HEK293 (cell line): ENCODE data around the gene FAM83C.

Experiments used
- CTCF ChIA-PET: fragments of 350-600 bp; formaldehyde crosslinking; extraction: SDS; loops from one replicate; lab custom pipeline; 2021; ENCODE audit warnings: antibody characterized with exemption; lab: Yijun Ruan, JAX
- POLR2A ChIA-PET: fragments of 300-600 bp; formaldehyde crosslinking; extraction: SDS; loops from one replicate; lab custom pipeline; 2020; ENCODE audit warnings: antibody characterized with exemption, inconsistent platforms; lab: Yijun Ruan, JAX
- H3K27ac ChIP-seq: fragments of 200-500 bp; sonication (Bioruptor generic); 2 replicates; pipeline ENCODE4 v1.5.1; 2014; ENCODE audit warnings: low read depth, low read length, control low read depth, inconsistent platforms; ENCODE audit errors: extremely low read depth
- H3K36me3 ChIP-seq, 2 experiments: fragments of 200-500 bp in 1 of 2; sonication (Bioruptor generic) in 1 of 2; 1 replicate in 1 of 2; 2 replicates in 1 of 2; pipeline ENCODE4 v1.5.1; 2014 to 2017; ENCODE audit warnings: inconsistent platforms in 2 of 2, low read length in 2 of 2; ENCODE audit not compliant: control insufficient read depth in 2 of 2, insufficient read depth in 1 of 2
- H3K4me1 ChIP-seq: fragments of 200-500 bp; sonication (Bioruptor generic); 2 replicates; pipeline ENCODE4 v1.5.1; 2014; ENCODE audit warnings: mild to moderate bottlenecking, low read length, inconsistent platforms; ENCODE audit not compliant: control insufficient read depth, insufficient read depth
- H3K4me3 ChIP-seq: 2 replicates; pipeline ENCODE4 v1.5.1; 2011; ENCODE audit warnings: low read depth, mild to moderate bottlenecking, control low read depth, low read length, moderate library complexity
- H3K9me3 ChIP-seq: fragments of 200-500 bp; sonication (Bioruptor generic); 2 replicates; pipeline ENCODE4 v1.5.1; 2014; ENCODE audit warnings: low read depth, low read length, inconsistent platforms; ENCODE audit not compliant: control insufficient read depth, insufficient read depth
- ELK4 ChIP-seq: IDR thresholded peaks from 2 replicates; pipeline ENCODE4 v1.6.1; 2011; ENCODE audit warnings: mild to moderate bottlenecking, low read depth, low read length, borderline replicate concordance
- GLIS1 ChIP-seq: fragments of 450-650 bp; formaldehyde crosslinking; IDR thresholded peaks from 2 replicates; pipeline ENCODE4 v1.5.1; 2016; ENCODE audit warnings: missing biosample characterization, missing genetic modification characterization
- KLF16 ChIP-seq: fragments of 450-650 bp; formaldehyde crosslinking; IDR thresholded peaks from 2 replicates; pipeline ENCODE4 v1.5.1; 2017; ENCODE audit warnings: missing biosample characterization, missing genetic modification characterization
- OVOL3 ChIP-seq: fragments of 450-650 bp; formaldehyde crosslinking; IDR thresholded peaks from 2 replicates; pipeline ENCODE4 v1.5.1; 2016; ENCODE audit warnings: missing biosample characterization, missing genetic modification characterization
- PRDM1 ChIP-seq: fragments of 450-650 bp; formaldehyde crosslinking; IDR thresholded peaks from 2 replicates; pipeline ENCODE4; 2016; ENCODE audit warnings: missing biosample characterization, missing genetic modification characterization
- SP2 ChIP-seq: fragments of 450-650 bp; formaldehyde crosslinking; IDR thresholded peaks from 2 replicates; pipeline ENCODE4 v1.5.1; 2016; ENCODE audit warnings: missing biosample characterization, missing genetic modification characterization
- ZBTB1 ChIP-seq: fragments of 450-650 bp; formaldehyde crosslinking; IDR thresholded peaks from 2 replicates; pipeline ENCODE4 v1.5.1; 2016; ENCODE audit warnings: missing biosample characterization, missing genetic modification characterization
- ZNF112 ChIP-seq: fragments of 450-650 bp; formaldehyde crosslinking; IDR thresholded peaks from 2 replicates; pipeline ENCODE4 v1.5.0; 2017; ENCODE audit warnings: missing biosample characterization, missing genetic modification characterization
- ZNF140 ChIP-seq: fragments of 450-650 bp; formaldehyde crosslinking; IDR thresholded peaks from 2 replicates; pipeline ENCODE4 v1.5.1; 2016; ENCODE audit warnings: missing biosample characterization, missing genetic modification characterization
- ZNF157 ChIP-seq: fragments of 450-650 bp; formaldehyde crosslinking; IDR thresholded peaks from 2 replicates; pipeline ENCODE4 v1.5.1; 2016; ENCODE audit warnings: missing biosample characterization, missing genetic modification characterization
- ZNF16 ChIP-seq: fragments of 450-650 bp; formaldehyde crosslinking; IDR thresholded peaks from 2 replicates; pipeline ENCODE4 v1.5.1; 2016; ENCODE audit warnings: low read depth, missing biosample characterization, missing genetic modification characterization
- ZNF169 ChIP-seq: fragments of 450-650 bp; formaldehyde crosslinking; IDR thresholded peaks from 2 replicates; pipeline ENCODE4 v1.5.1; 2016; ENCODE audit warnings: missing biosample characterization, missing genetic modification characterization
- ZNF202 ChIP-seq: fragments of 450-650 bp; formaldehyde crosslinking; IDR thresholded peaks from 2 replicates; pipeline ENCODE4 v1.5.1; 2016; ENCODE audit warnings: missing biosample characterization, missing genetic modification characterization, borderline replicate concordance
- ZNF366 ChIP-seq: fragments of 450-650 bp; formaldehyde crosslinking; conservative IDR thresholded peaks from 2 replicates; pipeline ENCODE4 v1.5.1; 2016; ENCODE audit warnings: missing biosample characterization, missing genetic modification characterization
- ZNF561 ChIP-seq: fragments of 450-650 bp; IDR thresholded peaks from 2 replicates; pipeline ENCODE4 v1.5.1; 2018; ENCODE audit warnings: missing biosample characterization, missing genetic modification characterization, borderline replicate concordance
- ZNF580 ChIP-seq: fragments of 450-650 bp; formaldehyde crosslinking; IDR thresholded peaks from 2 replicates; pipeline ENCODE4 v1.5.1; 2016; ENCODE audit warnings: missing biosample characterization, missing genetic modification characterization
- ZNF585B ChIP-seq: fragments of 450-650 bp; formaldehyde crosslinking; IDR thresholded peaks from 2 replicates; pipeline ENCODE4 v1.5.1; 2016; ENCODE audit warnings: missing biosample characterization, missing genetic modification characterization
- ZNF645 ChIP-seq: fragments of 450-650 bp; formaldehyde crosslinking; IDR thresholded peaks from 2 replicates; pipeline ENCODE4; 2016; ENCODE audit warnings: missing biosample characterization, missing genetic modification characterization
- ZNF658 ChIP-seq: fragments of 450-650 bp; formaldehyde crosslinking; IDR thresholded peaks from 2 replicates; pipeline ENCODE4; 2016; ENCODE audit warnings: missing biosample characterization, missing genetic modification characterization
- ZNF677 ChIP-seq: fragments of 450-650 bp; IDR thresholded peaks from 2 replicates; pipeline ENCODE4 v1.5.0; 2018; ENCODE audit warnings: missing biosample characterization, mild to moderate bottlenecking, missing genetic modification characterization, moderate library complexity
- ZNF701 ChIP-seq: fragments of 450-650 bp; formaldehyde crosslinking; IDR thresholded peaks from 2 replicates; pipeline ENCODE4 v1.5.1; 2016; ENCODE audit warnings: missing biosample characterization, missing genetic modification characterization
- TF ChIP-seq, protein P1 (sequence below): fragments of 450-650 bp; formaldehyde crosslinking; IDR thresholded peaks from 2 replicates; pipeline ENCODE4 v1.5.1; 2016; ENCODE audit warnings: missing biosample characterization, missing genetic modification characterization, borderline replicate concordance
- TF ChIP-seq, protein P2 (sequence below): fragments of 450-650 bp; formaldehyde crosslinking; IDR thresholded peaks from 2 replicates; pipeline ENCODE4 v1.5.0; 2017; ENCODE audit warnings: missing biosample characterization, missing genetic modification characterization, borderline replicate concordance

The FAM83C gene

GRCh38 chr20:35328689-35329088, 36.5 kb upstream of the FAM83C start (continued):
- TF ChIP-seq ELK4, result no peak
- TF ChIP-seq, all 188 proteins: peak for 0

DNA sequence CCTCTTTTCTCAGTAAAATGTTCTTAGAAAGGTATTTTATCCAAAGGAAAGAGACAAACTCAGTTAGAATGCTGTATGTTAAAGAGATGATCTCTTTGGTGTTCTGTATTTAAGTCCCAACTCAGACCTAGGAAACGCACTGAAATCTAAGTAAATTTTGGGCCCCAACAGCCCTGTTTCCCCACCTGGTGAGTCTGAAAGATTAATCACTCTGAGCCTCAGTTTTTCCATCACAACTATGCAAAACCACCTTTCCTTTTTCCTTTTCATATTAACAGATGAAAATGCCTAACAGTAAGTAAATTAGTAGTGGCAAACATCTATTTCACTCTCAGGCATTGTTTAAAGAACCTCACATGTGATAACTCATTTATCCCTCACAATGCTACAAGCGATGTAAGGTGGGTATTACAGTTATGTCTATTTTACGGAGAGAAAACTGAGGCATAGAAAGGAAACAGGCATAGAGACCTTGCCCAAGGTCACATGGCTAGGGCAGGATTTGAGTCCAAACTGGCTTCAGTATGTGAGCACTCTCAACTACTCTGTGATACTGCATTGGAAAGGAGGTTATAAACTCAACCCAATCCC, 36.0 kb upstream of the FAM83C start:
- no peak overlapping the region for H3K4me3 ChIP-seq
- POLR2A ChIA-PET, result interaction anchor here (0.6 kb wide), 1 partner anchor 357 kb away, joined by 3 read pairs; no protein-coding TSS in a partner anchor
- TF ChIP-seq, protein P1, sequence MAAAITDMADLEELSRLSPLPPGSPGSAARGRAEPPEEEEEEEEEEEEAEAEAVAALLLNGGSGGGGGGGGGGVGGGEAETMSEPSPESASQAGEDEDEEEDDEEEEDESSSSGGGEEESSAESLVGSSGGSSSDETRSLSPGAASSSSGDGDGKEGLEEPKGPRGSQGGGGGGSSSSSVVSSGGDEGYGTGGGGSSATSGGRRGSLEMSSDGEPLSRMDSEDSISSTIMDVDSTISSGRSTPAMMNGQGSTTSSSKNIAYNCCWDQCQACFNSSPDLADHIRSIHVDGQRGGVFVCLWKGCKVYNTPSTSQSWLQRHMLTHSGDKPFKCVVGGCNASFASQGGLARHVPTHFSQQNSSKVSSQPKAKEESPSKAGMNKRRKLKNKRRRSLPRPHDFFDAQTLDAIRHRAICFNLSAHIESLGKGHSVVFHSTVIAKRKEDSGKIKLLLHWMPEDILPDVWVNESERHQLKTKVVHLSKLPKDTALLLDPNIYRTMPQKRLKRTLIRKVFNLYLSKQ (tag by site-specific recombination), result no peak
- no peak for TF ChIP-seq ZNF112 (tag by site-specific recombination)
- no peak for TF ChIP-seq SP2
- no peak for TF ChIP-seq ZNF16 (tag by site-specific recombination)
- TF ChIP-seq ZNF366 (tag by site-specific recombination), result no peak
- no peak for TF ChIP-seq ZNF202 (tag by site-specific recombination)
- no peak for TF ChIP-seq ZNF140 (tag by site-specific recombination)
- TF ChIP-seq, all 188 proteins: peak for 0
- Histone ChIP-seq H3K4me1 (no peaks in the 10 kb centered on the region; the same call in 1 of the 2 replicates), H3K27ac (no peak overlapping the region), H3K9me3 (no peaks in the 10 kb centered on the region), H3K36me3 (no peaks in the 10 kb centered on the region)
- CTCF ChIA-PET, result interaction anchor here (1.8 to 9.6 kb wide), 4 partner anchors 7 to 112 kb away, joined by 13 to 236 read pairs (median 24); partner anchors contain the start of gene GDF5

GRCh38 chr20:35327074-35327976, 35.1 kb upstream of the FAM83C start:
- TF ChIP-seq ZNF157 (tag by site-specific recombination) (no peak), ZNF658 (no peak), ZNF585B (no peak), ZNF169 (tag by site-specific recombination) (no peak), ZBTB1 (no peak), OVOL3 (tag by site-specific recombination) (no peak), ZNF366 (tag by site-specific recombination) (no peak), ZNF645 (tag by site-specific recombination) (no peak), ZNF701 (tag by site-specific recombination) (no peak), GLIS1 (tag by site-specific recombination) (no peak), KLF16 (tag by site-specific recombination) (no peak), ZNF677 (tag by site-specific recombination) (no peak), ZNF580 (tag by site-specific recombination) (no peak), ZNF561 (tag by site-specific recombination) (no peak), PRDM1 (tag by site-specific recombination) (no peak)
- TF ChIP-seq, protein P2, sequence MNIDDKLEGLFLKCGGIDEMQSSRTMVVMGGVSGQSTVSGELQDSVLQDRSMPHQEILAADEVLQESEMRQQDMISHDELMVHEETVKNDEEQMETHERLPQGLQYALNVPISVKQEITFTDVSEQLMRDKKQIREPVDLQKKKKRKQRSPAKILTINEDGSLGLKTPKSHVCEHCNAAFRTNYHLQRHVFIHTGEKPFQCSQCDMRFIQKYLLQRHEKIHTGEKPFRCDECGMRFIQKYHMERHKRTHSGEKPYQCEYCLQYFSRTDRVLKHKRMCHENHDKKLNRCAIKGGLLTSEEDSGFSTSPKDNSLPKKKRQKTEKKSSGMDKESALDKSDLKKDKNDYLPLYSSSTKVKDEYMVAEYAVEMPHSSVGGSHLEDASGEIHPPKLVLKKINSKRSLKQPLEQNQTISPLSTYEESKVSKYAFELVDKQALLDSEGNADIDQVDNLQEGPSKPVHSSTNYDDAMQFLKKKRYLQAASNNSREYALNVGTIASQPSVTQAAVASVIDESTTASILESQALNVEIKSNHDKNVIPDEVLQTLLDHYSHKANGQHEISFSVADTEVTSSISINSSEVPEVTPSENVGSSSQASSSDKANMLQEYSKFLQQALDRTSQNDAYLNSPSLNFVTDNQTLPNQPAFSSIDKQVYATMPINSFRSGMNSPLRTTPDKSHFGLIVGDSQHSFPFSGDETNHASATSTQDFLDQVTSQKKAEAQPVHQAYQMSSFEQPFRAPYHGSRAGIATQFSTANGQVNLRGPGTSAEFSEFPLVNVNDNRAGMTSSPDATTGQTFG (tag by site-specific recombination), result no peak
- H3K9me3 ChIP-seq, result no peaks in the 10 kb centered on the region
- H3K27ac ChIP-seq, result no peak overlapping the region
- H3K4me3 ChIP-seq, result no peak overlapping the region
- ChIA-PET POLR2A (no interaction called here), CTCF (interaction anchor here (1.0 to 9.6 kb wide), 2 partner anchors 23 to 84 kb away, joined by 3 to 236 read pairs; no protein-coding TSS in a partner anchor)
- H3K4me1 ChIP-seq, result no peaks in the 10 kb centered on the region; the same call in 1 of the 2 replicates
- H3K36me3 ChIP-seq, result no peaks in the 10 kb centered on the region
